Effector CD8-positive, alpha-beta T cell (primary cell): Measurements from ENCODE around the gene MYO18B.

Experiments used
- DNase-seq: peaks from one replicate; lab custom pipeline; 2025; lab: John Stamatoyannopoulos, UW

Gene MYO18B

DNA sequence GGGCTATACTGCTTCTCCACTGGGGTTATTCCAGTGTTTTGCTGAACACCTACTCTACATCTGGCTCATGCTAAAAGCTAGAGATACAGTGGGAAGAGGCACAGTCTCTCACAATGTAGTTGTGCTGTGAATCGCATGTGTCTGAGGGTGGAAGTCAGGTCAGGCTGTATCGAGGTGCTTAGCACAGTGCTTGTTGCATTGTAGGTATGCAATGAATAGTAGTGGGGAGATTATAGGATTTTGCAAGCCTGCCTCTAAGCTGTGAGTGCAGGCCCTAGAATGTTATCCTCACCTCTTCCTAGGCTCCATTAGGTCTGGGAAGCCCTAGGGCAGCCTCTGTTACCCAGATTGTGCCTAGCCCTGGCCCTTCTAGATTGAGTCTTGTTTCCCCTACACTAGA, 37.4 kb downstream of the MYO18B start:
- no peak for DNase-seq

DNA sequence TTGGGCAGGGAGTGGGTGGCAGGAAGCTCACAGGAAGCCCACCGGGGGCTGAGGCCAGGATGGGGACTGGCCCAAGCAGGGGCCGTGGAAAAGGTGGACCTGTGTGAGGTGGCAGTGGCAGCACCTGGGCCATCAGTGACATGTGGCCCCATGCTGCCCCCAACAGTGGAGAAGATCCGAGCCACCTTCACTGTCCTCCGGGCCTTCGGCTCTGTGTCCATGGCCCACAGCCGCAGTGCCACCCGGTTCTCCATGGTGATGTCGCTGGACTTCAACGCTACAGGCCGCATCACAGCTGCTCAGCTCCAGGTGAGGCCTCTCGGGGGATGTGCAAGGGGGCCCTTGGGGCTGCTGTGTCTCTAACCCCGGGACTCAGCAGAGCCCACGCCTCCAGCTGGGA, 37.9 kb downstream of the MYO18B start:
- no peak for DNase-seq

- no peak for DNase-seq
These were observed 38.7 kb downstream of the MYO18B start for GRCh38 chr22:25780673-25781072.

GRCh38 chr22:25781801-25782200, 39.8 kb downstream of the MYO18B start:
- DNase-seq: no peak

GRCh38 chr22:25782831-25783230, 40.8 kb downstream of the MYO18B start:
- DNase-seq: no peak

GRCh38 chr22:25783856-25784255, 41.9 kb downstream of the MYO18B start:
- DNase-seq: no peak

DNA sequence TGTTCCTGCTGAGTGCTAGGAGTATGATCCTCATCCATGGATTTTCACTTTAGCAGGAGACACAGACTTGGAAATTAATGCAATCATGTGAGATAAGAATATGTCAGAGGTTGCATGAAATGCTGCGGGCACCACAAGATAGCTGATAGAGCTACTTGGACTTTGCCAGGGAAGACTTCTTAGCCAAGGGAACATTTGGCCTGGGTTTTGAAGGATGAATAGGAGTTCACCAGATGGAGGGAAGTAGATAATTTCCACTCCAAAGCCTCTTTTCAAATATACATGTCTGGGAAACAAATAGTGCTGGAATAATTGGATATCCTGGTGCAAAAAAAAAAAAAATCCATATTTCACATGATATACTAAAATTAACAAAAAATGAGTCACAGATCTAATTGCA, 44.2 kb downstream of the MYO18B start:
- no peak for DNase-seq

DNA sequence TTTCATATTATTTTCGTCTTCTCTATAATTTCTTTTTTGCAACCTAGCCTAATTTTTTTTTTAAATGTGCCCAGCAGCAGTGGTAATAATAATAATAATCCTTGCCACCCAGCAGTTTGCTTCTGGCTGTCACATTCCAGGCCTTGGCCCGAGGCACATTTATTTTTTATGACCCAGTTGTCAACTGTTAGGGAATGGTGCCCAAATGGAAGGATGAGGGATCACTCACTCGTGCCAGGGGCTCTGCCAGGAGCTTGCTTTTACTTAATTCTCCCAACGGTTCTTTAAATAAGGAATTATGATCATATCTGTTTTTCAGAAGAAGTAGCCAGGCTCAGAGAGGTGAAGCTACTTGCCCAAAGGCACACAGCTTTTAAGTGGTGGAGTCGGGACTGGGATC, 49.6 kb downstream of the MYO18B start:
- no peak for DNase-seq

DNA sequence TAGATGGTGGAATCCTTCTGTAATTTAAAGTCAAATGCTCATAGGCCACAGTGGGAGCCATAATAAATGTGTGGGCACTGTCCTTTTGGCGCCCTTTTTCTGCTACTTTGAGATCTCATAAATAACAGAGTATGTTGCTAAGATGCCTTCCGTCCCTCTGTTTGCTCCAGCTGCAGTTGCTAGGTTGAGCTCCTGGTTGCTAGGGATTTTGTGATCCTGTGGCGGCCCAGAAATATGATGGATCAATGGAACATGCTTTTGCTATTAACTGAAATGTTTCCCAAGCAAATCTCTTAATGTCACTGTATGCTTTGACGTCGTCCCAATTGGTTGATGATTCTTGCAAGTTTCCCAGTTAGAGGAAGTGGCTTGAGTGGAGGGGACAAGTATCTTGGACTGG, 53.5 kb downstream of the MYO18B start:
- DNase-seq: no peak

- DNase-seq: no peak
These were observed 55.7 kb downstream of the MYO18B start for GRCh38 chr22:25797498-25798290.

DNA sequence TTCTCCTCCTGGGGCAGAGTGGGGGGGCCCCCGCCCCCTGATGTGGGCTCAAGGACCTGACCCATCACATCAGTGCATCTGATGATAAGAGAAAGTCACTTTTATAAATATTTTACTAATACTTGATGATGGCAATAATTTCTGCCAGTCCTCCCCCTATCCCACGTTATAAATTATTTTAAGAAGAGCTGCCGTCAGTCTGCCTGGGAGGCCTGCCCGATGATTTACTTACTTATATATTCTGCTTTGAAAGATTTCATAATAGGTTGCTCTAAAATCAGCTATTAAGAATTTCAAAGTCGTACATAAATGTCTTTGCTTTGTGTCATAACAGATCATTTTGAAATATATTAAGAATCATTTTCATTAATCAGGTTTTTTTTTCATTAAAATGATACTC, 58.8 kb downstream of the MYO18B start:
- DNase-seq: no peak

DNA sequence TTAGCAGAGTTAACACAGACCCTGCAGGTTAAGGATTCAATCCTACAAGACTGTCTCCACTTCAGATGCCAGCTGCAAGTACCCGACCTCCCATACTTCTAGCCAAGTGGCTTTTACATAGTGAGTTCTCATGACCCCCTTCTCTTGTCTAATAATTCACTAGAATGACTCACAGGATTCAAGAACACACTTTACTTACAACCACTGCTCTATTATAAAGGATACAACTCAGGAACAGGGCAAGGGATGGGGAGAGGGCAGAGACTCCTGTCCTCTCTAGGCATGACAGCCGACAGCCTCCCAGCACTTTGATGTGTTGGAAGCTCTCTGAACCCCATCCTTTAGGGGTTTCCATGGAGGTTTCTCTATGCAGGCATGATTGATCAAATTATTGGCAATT, 60.0 kb downstream of the MYO18B start:
- no peak for DNase-seq

DNA sequence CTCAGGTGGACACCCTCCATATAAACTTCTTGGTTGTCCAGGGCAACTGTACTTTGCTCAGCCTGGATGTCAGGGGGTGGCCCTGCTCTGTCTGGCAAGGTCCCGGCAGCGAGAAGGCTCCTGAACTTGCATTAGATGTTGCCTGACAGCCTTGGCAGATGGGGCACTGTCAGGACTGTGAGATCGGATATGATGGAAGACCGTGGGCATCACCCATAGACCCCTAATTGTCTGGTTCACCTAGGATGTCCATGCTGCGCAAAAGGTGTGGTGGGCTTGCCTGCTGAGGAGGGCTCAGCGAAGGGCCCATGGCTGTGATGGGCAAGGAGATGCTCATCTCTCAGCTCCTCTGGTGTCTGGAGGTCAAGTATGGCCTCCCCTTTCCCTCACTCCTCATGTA, 62.7 kb downstream of the MYO18B start:
- no peak for DNase-seq

DNA sequence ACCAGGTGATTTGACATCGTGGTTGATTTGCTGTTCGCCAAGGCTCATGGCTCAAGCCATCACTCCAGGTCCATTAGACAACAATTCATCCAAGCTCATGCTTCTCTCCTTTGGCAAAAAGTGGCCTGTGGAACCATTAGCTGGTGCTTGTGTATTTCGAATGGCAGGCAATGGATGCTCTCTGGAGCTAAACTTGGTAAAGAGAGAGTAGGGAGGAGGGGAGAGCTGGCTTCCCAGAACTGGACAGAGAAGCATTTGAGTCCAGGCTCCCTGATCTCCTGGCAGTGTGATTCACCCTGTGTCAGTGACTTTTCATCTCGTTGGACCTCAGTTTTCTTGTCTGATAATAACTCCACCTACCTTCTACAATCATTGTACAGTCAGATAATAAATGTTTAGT, 64.6 kb downstream of the MYO18B start:
- no peak for DNase-seq

DNA sequence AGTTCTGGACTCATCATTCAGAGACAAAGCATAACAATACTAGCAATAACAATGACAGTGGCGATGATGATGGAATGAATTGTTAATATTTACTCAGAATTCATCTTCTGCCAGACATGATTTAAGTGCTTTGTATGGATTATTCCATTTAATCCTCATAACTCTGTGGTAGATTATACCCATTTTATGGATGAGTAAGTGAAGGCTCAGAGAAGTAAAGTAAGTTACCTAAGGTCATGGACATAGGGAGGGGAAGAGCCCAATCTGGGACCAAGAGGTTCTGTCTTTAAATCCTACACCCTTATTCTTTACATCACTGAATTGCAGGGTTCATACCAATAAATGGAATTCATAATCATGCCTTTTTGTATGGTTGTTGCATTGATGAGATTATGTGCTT, 72.7 kb downstream of the MYO18B start:
- no peak for DNase-seq

- DNase-seq: no peak
These were observed 73.6 kb downstream of the MYO18B start for GRCh38 chr22:25815561-25815960.

- DNase-seq: no peak
These were observed 74.6 kb downstream of the MYO18B start for GRCh38 chr22:25816522-25817059.

DNA sequence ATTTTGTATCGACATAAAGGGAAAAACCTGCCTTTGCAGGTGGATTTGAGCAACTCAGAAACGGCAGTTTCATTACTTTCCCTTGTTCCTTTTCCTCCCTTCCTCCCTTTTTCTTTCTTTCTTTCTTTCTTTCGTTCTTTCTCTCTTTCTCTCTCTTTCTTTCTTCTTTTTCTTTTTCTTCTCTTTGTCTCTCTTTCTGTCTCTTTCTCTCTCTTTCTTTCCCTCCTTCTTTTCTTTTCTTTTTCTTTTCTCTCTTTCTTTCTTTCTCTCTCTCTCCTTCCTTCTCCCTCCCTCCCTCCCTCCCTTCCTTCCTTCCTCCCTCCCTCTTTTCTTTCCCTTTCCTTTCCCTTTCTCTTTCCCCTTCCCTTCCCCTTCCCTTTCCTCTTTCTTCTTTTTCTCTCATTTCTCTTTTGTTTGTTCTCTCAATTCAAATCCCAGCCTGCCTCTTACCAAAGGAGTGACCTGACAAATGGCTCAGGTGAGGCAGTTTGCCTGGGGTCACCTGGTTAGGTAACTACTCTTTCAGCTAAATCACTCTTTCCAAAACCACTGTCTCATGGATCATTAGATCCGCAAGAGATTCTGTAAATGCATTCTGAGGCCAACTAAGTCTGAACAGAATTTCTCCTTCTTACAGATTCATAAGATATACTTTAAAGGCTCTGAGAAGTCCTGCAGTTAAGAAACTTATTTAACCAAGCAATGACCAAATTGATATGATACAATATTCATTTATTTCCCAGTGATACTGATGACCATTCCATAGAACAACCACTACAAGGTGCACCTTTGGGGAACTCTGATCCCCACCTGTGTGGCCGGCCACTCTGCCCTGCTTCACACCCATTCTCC, 75.3 kb downstream of the MYO18B start:
- no peak for DNase-seq

DNA sequence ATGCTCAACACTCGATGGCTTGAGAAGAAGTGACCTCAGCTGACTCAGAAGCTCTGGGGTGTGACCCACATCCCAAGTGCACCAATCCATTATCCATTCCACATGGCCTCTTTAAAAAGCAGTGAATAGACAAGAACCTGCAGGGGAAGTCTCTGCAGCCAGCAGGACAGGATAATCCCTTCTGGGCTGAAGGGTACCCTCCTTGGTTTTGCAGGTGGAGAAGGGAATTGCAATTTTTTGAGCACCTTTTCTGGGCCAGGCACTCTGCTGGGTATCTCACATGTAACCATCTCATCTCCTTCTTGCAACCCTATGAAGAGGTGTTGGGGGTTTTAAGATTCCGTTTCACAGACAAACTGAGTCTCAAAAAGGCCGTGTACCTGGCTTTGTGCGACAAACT, 76.6 kb downstream of the MYO18B start:
- no peak for DNase-seq

- DNase-seq: no peak
These were observed 80.4 kb downstream of the MYO18B start for GRCh38 chr22:25822344-25822743.

DNA sequence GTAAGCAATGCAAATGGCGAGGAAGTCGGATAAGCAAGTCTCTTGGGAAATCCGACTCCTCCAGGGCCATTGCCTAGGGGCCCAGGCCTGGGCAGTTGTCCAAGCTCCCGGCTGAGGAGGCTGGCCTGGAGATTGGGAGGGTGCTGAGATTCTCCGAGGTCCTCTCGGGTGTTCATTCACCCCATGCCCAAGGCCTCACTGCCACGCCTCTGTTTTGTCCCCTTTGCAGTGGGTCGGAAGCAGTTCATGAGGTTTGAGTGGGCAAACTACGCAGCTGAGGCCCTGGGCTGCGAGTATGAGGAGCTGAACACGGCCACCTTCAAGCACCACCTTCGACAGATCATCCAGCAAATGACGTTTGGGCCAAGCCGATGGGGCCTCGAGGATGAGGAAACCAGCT, 81.3 kb downstream of the MYO18B start:
- DNase-seq: no peak

GRCh38 chr22:25824828-25825423, 82.9 kb downstream of the MYO18B start:
- DNase-seq: no peak

DNA sequence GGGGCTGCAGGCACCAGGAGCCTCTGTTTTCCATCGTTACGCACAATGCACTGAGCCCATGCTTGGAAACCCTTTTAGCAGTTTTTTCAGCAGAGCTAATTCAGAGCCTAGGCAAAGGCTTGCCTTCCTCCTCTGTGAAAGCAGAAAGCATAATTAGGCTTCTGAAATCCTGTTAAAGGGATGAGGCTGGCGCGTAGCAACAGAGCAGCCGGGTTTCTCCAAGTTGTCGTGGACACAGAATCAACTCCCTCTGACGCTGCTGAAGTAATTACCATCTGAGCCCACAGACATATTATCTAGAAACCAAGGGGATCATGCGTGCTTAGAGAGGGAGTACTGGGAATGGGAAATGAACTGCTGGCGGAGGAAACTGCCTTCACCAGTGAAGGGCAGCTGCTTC, 85.4 kb downstream of the MYO18B start:
- no peak for DNase-seq
